GM12878 (cell line): ENCODE data around the gene CDR2L. TPM values are rescaled to one million over a fixed set of nuclear protein-coding genes. Genes with fewer than 3 reads are reported as not detected.

Source experiments
- HDGF ChIP-seq: fragments of 450-650 bp; IDR thresholded peaks from 2 replicates; pipeline ENCODE4 v1.6.1; 2016; ENCODE audit warnings: antibody characterized with exemption
- NR2F1 ChIP-seq: fragments of 450-650 bp; conservative IDR thresholded peaks from 2 replicates; pipeline ENCODE4 v1.6.1; 2017; ENCODE audit warnings: mild to moderate bottlenecking
- REST ChIP-seq: IDR thresholded peaks from 2 replicates; pipeline ENCODE4 v1.6.1; 2012; ENCODE audit warnings: mild to moderate bottlenecking, low read depth, low read length
- SKIL ChIP-seq: fragments of 450-650 bp; IDR thresholded peaks from 2 replicates; pipeline ENCODE4 v1.6.1; 2017; ENCODE audit warnings: mild to moderate bottlenecking, low read depth, inconsistent platforms; ENCODE audit not compliant: poor library complexity, severe bottlenecking
- SUPT20H ChIP-seq: IDR thresholded peaks from 2 replicates; pipeline ENCODE4 v1.6.1; 2011; ENCODE audit warnings: low read depth, mild to moderate bottlenecking, low read length, moderate library complexity, borderline replicate concordance; ENCODE audit not compliant: control insufficient read depth
- polyA plus RNA-seq, 11 experiments: library from polyadenylated mRNA; depleted of rRNA in 4 of 11; unstranded in 6 of 11; stranded (reverse) in 5 of 11; fragments of >200 nt; fragmentation: Nextera tagmentation in 4 of 11; fragmentation: Illumina TruSeq in 1 of 11; extraction: Ambion mirVana in 4 of 11; extraction: Trizol in 1 of 11; gene quantifications; 1 replicate in 1 of 11; 2 replicates in 10 of 11; pipeline versions ENCODE4 v1.2.1 to v1.2.3, GENCODE V29; 2011 to 2016; ENCODE audit warnings: inconsistent platforms in 2 of 11, missing spikeins in 2 of 11, low read depth in 1 of 11
- total RNA-seq, 4 experiments: library from RNA; depleted of rRNA in 3 of 4; stranded (reverse); fragments of >200 nt in 3 of 4; fragmentation: Illumina TruSeq in 1 of 4; extraction: Trizol in 1 of 4; gene quantifications; 2 replicates each; pipeline versions ENCODE4 v1.2.1 to v1.2.3, GENCODE V29; 2013 to 2021
- TF ChIP-seq, protein P1 (sequence below): fragments of 150-350 bp; IDR thresholded peaks from 2 replicates; pipeline ENCODE4 v1.6.1; 2016; ENCODE audit warnings: low read depth, low read length

The CDR2L gene
- total and polyA plus RNA-seq, 10 of the 15 experiments (the other 5 are each of a cell fraction or from before 2014, with no cell fraction given) = 0.03 to 0.18 (median 0.04) TPM; not detected in 6

DNA sequence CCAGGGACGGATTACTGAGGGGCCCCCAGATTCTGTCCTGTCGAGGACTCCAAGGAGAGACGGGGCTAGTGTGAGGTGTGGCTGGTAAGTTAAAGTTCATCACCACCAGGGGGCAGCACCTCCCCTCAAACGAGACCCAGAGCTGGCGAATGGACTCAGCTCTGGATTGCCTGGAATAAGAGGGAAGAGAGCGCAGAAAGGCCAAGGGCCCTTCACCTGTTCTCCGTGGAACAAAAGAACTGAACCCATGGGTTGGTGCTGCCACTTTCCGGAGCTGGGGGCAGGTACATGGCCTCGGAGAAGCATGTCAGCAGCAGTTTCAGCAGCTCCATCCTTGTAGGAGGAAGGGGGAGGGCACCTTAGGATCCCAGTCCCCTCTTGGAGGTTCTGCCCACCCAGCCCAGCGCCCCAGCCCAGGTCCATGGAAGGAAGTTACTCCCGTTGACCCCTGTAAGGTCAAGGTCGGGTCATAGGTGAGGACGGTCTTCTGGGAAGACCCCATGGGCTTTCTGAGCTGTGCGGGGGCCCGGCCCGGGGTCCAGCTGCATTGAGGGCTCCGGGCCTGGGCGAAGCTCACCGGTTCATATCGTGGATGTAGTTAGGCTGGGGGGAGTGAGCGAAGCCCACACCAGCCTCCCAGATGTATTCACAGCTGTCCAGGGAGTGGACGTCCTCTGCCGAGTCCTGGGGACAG lies 25.6 kb upstream of the CDR2L start (continued):
- no peak for TF ChIP-seq SKIL
- TF ChIP-seq SUPT20H = no peak
- no peak for TF ChIP-seq NR2F1
- TF ChIP-seq, protein P1, sequence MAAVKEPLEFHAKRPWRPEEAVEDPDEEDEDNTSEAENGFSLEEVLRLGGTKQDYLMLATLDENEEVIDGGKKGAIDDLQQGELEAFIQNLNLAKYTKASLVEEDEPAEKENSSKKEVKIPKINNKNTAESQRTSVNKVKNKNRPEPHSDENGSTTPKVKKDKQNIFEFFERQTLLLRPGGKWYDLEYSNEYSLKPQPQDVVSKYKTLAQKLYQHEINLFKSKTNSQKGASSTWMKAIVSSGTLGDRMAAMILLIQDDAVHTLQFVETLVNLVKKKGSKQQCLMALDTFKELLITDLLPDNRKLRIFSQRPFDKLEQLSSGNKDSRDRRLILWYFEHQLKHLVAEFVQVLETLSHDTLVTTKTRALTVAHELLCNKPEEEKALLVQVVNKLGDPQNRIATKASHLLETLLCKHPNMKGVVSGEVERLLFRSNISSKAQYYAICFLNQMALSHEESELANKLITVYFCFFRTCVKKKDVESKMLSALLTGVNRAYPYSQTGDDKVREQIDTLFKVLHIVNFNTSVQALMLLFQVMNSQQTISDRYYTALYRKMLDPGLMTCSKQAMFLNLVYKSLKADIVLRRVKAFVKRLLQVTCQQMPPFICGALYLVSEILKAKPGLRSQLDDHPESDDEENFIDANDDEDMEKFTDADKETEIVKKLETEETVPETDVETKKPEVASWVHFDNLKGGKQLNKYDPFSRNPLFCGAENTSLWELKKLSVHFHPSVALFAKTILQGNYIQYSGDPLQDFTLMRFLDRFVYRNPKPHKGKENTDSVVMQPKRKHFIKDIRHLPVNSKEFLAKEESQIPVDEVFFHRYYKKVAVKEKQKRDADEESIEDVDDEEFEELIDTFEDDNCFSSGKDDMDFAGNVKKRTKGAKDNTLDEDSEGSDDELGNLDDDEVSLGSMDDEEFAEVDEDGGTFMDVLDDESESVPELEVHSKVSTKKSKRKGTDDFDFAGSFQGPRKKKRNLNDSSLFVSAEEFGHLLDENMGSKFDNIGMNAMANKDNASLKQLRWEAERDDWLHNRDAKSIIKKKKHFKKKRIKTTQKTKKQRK = no peak
- no peak for TF ChIP-seq REST
- TF ChIP-seq HDGF = no peak
- TF ChIP-seq, all 136 proteins: peak for 6
